ENCODE data around the gene CACNA2D2.

DNA sequence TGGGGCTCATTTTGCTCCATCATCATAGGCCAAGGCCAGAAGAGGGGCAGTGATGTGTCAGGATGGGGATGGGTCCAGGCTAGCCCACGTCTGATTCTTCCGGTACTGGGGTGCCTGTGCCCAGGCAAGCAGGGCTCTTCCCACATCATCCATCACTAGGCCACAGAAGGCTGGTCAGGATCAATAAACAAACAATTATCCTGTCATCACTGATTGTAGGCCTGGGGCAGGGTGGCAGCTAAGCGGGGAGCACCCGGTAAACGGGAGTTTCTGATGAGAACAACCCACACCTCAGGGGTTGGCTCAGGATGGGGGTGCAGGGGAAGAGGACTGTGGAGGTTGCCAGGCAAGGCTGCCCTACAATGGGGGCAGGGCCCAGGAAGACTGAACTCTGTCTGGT lies 18.1 kb upstream of the CACNA2D2 start:
- TF ChIP-seq EZH2 (IDR thresholded peaks at IDR 0.05; ENCODE audit: low read length, missing control alignments) (no peak), CTCF (conservative IDR thresholded peaks at IDR 0.05 in 1 of 2, IDR thresholded peaks at IDR 0.05 in 1 of 2; ENCODE audit: low read depth in 1 of 2, low read length in 2 of 2) (no peak)

All from fibroblast of lung (primary cell).